Prostate gland (tissue), 2 donors: ENCODE data around the gene EPN1. TPM values are rescaled to one million over a fixed set of nuclear protein-coding genes. Genes with fewer than 3 reads are reported as not detected.

Source experiments
- DNase-seq: peaks from one replicate; pipeline ENCODE4 v3.0.0-alpha.2; 2019; ENCODE audit warnings: low spot score
- H3K27ac ChIP-seq, 2 donors: fragments of 200-600 bp; sonication (generic); 2 replicates each; pipeline ENCODE4 v1.5.1; 2017 to 2019
- H3K27me3 ChIP-seq: fragments of 200-600 bp; sonication (generic); replicated peaks from 2 replicates; pipeline ENCODE4 v1.5.1; 2019; ENCODE audit not compliant: insufficient read depth
- H3K36me3 ChIP-seq, 2 donors: fragments of 200-600 bp; sonication (generic); 1 replicate in 1 of 2; 2 replicates in 1 of 2; pipeline versions ENCODE4 v1.5.1 to v1.8.1; 2017 to 2019
- H3K4me1 ChIP-seq: fragments of 200-600 bp; sonication (generic); replicated peaks from 2 replicates; pipeline ENCODE4 v1.5.1; 2019
- H3K4me3 ChIP-seq, 2 donors: fragments of 200-600 bp; sonication (generic); 2 replicates each; pipeline ENCODE4 v1.5.1; 2017 to 2019
- H3K9me3 ChIP-seq: fragments of 200-600 bp; sonication (generic); 2 replicates; pipeline ENCODE4 v1.5.1; 2017
- POLR2A ChIP-seq: fragments of 450-650 bp; IDR thresholded peaks from one replicate; pipeline ENCODE4 v1.6.1; 2016; ENCODE audit warnings: antibody characterized with exemption, mild to moderate bottlenecking
- POLR2AphosphoS5 ChIP-seq: sonication (generic); formaldehyde crosslinking; IDR thresholded peaks from one replicate; pipeline ENCODE4 v1.6.1; 2017; ENCODE audit warnings: antibody characterized with exemption
- WGBS: methylation state at CpG from one replicate; pipeline ENCODE4 v1.1.5; 2018; 5-methylcytosine and 5-hydroxymethylcytosine counted together
- intact Hi-C: fragments of 100-400 bp; cut with DNase I; formaldehyde crosslinking; loops from one replicate; pipeline ENCODE4 v1.14.2; 2022
- total RNA-seq, 2 donors: library from RNA; depleted of rRNA; stranded (reverse); fragments of >200 nt; gene quantifications; one replicate each; pipeline ENCODE4 v1.1.0, GENCODE V29; 2016
- TF ChIP-seq, protein P1 (sequence below), 4 experiments: fragments of 200-600 bp in 2 of 4; fragments of 450-650 bp in 2 of 4; sonication (generic) in 2 of 4; IDR thresholded peaks; 1 replicate in 3 of 4; 2 replicates in 1 of 4; pipeline ENCODE4 v1.5.1; 2016 to 2019; ENCODE audit warnings: antibody characterized with exemption in 4 of 4, mild to moderate bottlenecking in 2 of 4, moderate library complexity in 2 of 4

The EPN1 gene
- total RNA-seq, 2 donors from 2014 or later, result 160 to 345 TPM

DNA sequence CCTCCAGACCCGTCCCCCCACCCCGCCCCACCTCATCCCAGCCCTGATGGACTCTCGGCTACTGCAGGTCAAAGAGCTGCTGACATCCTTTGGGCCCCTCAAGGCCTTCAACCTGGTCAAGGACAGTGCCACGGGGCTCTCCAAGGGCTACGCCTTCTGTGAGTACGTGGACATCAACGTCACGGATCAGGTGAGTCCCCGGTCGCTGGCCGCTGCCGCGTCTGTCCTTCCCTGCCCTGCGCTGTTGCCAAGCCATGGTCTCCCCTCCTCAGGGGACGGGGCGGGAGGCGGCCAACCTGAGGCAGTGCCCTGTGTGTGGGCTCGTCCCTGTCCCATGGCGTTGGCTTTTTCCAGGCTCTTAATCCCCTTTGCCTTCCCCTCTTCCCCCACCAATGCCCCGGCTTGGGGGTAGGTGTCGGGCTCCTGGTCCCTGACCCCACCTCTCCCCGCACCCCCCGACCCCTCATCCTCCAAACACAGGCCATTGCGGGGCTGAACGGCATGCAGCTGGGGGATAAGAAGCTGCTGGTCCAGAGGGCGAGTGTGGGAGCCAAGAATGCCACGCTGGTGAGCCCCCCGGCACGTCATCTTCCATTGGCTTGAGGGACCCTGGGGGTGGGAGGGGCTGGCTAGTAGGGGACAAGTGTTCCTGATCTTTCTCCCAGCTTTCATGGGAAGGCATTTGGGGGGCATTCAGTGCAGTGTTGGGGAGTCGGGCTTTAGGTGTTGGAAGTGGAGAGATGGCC lies 6.2 kb upstream of the EPN1 start:
- no peak overlapping the region for H3K4me3 ChIP-seq
- no peak for DNase-seq
- H3K9me3 ChIP-seq, result no peaks in the 10 kb centered on the region
- 90% methylated on average over 30 of the region's 30 CpGs for WGBS
- intact Hi-C loops, result no loop called here
- H3K27ac ChIP-seq, result no peak overlapping the region
- no peaks in the 10 kb centered on the region for H3K27me3 ChIP-seq
- peaks cover 28 to 41% of the 10 kb centered on the region in 2 donors for H3K36me3 ChIP-seq
- TF ChIP-seq POLR2AphosphoS5 (no peak), POLR2A (no peak)
- TF ChIP-seq, protein P1, sequence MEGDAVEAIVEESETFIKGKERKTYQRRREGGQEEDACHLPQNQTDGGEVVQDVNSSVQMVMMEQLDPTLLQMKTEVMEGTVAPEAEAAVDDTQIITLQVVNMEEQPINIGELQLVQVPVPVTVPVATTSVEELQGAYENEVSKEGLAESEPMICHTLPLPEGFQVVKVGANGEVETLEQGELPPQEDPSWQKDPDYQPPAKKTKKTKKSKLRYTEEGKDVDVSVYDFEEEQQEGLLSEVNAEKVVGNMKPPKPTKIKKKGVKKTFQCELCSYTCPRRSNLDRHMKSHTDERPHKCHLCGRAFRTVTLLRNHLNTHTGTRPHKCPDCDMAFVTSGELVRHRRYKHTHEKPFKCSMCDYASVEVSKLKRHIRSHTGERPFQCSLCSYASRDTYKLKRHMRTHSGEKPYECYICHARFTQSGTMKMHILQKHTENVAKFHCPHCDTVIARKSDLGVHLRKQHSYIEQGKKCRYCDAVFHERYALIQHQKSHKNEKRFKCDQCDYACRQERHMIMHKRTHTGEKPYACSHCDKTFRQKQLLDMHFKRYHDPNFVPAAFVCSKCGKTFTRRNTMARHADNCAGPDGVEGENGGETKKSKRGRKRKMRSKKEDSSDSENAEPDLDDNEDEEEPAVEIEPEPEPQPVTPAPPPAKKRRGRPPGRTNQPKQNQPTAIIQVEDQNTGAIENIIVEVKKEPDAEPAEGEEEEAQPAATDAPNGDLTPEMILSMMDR (IDR thresholded peaks at IDR 0.05), result no peak
- no peaks in the 10 kb centered on the region for H3K4me1 ChIP-seq

DNA sequence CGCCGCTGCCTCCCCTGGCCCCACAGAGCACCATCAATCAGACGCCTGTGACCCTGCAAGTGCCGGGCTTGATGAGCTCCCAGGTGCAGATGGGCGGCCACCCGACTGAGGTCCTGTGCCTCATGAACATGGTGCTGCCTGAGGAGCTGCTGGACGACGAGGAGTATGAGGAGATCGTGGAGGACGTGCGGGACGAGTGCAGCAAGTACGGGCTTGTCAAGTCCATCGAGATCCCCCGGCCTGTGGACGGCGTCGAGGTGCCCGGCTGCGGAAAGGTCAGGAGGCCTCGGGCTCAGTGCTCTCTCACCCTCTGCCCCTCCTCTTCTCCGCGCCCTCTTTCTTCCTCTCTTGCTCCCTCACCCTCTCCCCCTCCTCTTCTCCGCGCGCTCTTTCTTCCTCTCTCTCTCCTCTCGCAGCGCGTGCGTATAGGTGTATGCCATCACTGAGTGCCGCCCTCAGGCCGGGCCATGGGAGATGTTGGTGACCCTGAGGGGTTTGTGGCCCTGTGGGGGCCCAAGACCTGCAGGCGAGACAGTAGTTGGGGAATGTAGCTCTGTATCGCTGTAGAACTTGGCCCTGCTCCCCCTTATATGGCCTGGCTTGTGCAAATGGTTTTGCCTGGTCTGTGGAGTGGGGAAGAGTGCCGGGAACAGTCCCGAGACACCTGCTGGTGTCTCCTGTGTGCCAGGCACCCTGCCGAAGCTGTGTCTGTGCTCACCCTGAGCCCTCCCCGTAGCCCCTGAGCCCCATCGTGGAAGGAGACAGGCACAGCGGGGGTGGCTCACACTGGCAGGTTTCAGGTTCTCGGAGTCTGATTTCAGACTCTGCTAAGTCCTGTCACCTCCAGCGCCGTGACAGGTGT lies 5.4 kb upstream of the EPN1 start:
- WGBS, result 82% methylated on average over 40 of the region's 43 CpGs
- Histone ChIP-seq H3K4me3 (no peak overlapping the region), H3K36me3 (peaks cover 21 to 32% of the 10 kb centered on the region in 2 donors), H3K27ac (no peak overlapping the region), H3K27me3 (no peaks in the 10 kb centered on the region), H3K9me3 (no peaks in the 10 kb centered on the region), H3K4me1 (no peaks in the 10 kb centered on the region)
- no peak for DNase-seq
- intact Hi-C loops, result no loop called here
- no peak for TF ChIP-seq POLR2AphosphoS5
- TF ChIP-seq, protein P1 (IDR thresholded peaks at IDR 0.05), result no peak
- no peak for TF ChIP-seq POLR2A

DNA sequence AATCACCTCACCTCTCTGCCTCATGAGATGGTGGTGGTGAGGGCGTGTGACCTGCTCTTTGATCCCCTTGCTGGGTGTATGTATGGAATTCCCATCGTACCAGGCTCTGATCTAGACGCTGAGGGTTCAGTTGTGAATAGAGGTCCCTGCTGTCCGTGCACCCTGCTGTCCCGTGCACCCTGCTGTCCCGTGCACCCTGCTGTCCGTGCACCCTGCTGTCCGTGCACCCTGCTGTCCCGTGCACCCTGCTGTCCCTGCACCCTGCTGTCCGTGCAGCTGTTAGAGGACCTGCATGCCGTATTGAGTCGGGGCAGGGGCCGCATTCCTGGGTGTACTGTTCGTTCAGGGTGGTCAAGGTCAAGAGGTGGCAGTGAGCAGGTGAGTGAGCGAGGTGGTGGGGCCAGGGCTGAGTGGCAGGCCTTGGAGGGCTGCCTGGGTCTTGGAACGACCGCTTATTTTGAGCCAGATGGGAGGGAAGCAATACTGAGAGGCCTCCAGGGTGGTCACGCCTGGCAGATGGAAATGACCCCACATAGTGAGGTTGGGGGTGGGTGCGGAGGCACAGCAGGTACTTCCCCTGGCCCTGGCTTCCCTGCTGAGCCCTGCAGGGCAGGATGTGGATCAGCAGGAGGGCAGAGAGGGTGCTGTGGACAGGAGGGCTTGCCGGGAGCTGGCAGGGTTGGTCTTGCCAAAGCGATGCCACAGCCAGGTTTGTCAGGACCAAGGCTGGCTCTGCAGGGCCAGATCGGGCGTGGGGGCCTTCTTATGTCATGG lies 4.6 kb upstream of the EPN1 start:
- Histone ChIP-seq H3K9me3 (no peaks in the 10 kb centered on the region), H3K27ac (no peak overlapping the region), H3K4me1 (no peaks in the 10 kb centered on the region), H3K36me3 (peaks cover 21 to 30% of the 10 kb centered on the region in 2 donors), H3K27me3 (no peaks in the 10 kb centered on the region), H3K4me3 (no peak overlapping the region)
- 81% methylated on average over 22 of the region's 23 CpGs for WGBS
- DNase-seq, result no peak
- TF ChIP-seq POLR2A, result no peak
- no peak for TF ChIP-seq POLR2AphosphoS5
- TF ChIP-seq, protein P1 (IDR thresholded peaks at IDR 0.05), result no peak
- intact Hi-C loops, result no loop called here

DNA sequence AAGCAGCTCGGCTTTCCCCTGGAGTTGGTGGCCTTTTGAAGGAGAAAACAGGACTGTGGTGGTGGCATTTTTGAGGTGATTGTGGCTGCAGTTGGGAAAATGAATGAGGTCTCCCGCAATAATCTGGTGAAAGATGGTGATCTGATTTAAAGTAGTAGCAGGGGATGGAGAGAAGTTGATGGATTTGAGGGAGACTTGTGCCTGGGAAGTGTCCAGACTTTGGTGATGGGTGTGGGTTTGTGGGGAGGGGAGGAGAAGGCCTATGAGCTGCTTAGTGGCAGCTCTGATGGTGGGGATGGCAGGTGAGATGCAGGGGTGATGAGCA lies 4.0 kb upstream of the EPN1 start:
- H3K4me1 ChIP-seq, result no peaks in the 10 kb centered on the region
- intact Hi-C loops, result no loop called here
- H3K36me3 ChIP-seq, result peaks cover 18 to 30% of the 10 kb centered on the region in 2 donors
- H3K4me3 ChIP-seq, result no peak overlapping the region
- no peaks in the 10 kb centered on the region for H3K27me3 ChIP-seq
- TF ChIP-seq POLR2AphosphoS5, result no peak
- TF ChIP-seq, protein P1 (IDR thresholded peaks at IDR 0.05), result no peak
- no peak for TF ChIP-seq POLR2A
- no peak overlapping the region for H3K27ac ChIP-seq
- WGBS, result 73% methylated on average over 2 of the region's 2 CpGs
- no peak for DNase-seq
- H3K9me3 ChIP-seq, result no peaks in the 10 kb centered on the region
